ENCODE measurements around the gene ANKEF1.
"Not testable (repeated sequence)": the region's sequence is repeated elsewhere in the genome, so short reads cannot be mapped to it uniquely, and the experiment has no call there.

Gene ANKEF1

GRCh38 chr20:10034717-10035571, at the start of gene ANKEF1:
Gene ANKEF1, plus strand, starts transcription at chr20:10034987. Its CDS starts 3,315 bp downstream, at chr20:10038302.
- peak; percentile 72 for DNase-seq

GRCh38 chr20:9985281-9985680, 49.5 kb upstream of the ANKEF1 start:
- DNase-seq: no peak

- no peak for DNase-seq
Measured at GRCh38 chr20:9985773-9986172, 49.0 kb upstream of the ANKEF1 start.

- DNase-seq: no peak
Measured at GRCh38 chr20:9989066-9989724, 45.6 kb upstream of the ANKEF1 start.

- DNase-seq: no peak
Measured at GRCh38 chr20:9993137-9993536, 41.6 kb upstream of the ANKEF1 start.

- DNase-seq: no peak
Measured at GRCh38 chr20:9994676-9995075, 40.1 kb upstream of the ANKEF1 start.

GRCh38 chr20:9995510-9996272, 39.1 kb upstream of the ANKEF1 start:
- no peak for DNase-seq

- DNase-seq: no peak
Measured at GRCh38 chr20:9996944-9997343, 37.8 kb upstream of the ANKEF1 start.

- DNase-seq: no peak
Measured at GRCh38 chr20:9999645-10000044, 35.1 kb upstream of the ANKEF1 start.

- no peak for DNase-seq
Measured at GRCh38 chr20:10002866-10003265, 31.9 kb upstream of the ANKEF1 start.

GRCh38 chr20:10004900-10005299, 29.9 kb upstream of the ANKEF1 start:
- DNase-seq: peak; percentile 10

- peak; percentile 31 for DNase-seq
Measured at GRCh38 chr20:10005885-10006284, 28.9 kb upstream of the ANKEF1 start.

GRCh38 chr20:10006447-10007090, 28.2 kb upstream of the ANKEF1 start:
- DNase-seq: no peak

- DNase-seq: no peak
Measured at GRCh38 chr20:10007158-10007557, 27.6 kb upstream of the ANKEF1 start.

GRCh38 chr20:10007747-10008146, 27.0 kb upstream of the ANKEF1 start:
- DNase-seq: no peak

GRCh38 chr20:10012464-10012863, 22.3 kb upstream of the ANKEF1 start:
- no peak for DNase-seq

- no peak for DNase-seq
Measured at GRCh38 chr20:10014431-10014830, 20.4 kb upstream of the ANKEF1 start.

- no peak for DNase-seq
Measured at GRCh38 chr20:10020937-10021336, 13.8 kb upstream of the ANKEF1 start.

GRCh38 chr20:10022625-10023024, 12.2 kb upstream of the ANKEF1 start:
- no peak for DNase-seq

- DNase-seq: no peak
Measured at GRCh38 chr20:10023911-10024310, 10.9 kb upstream of the ANKEF1 start.

GRCh38 chr20:10031451-10032215, 3.2 kb upstream of the ANKEF1 start:
- not testable (repeated sequence) for DNase-seq

- DNase-seq: not testable (repeated sequence)
Measured at GRCh38 chr20:10032269-10032668, 2.5 kb upstream of the ANKEF1 start.

All from hematopoietic multipotent progenitor cell treated with erythropoietin and hydrocortisone succinate and interleukin-3 and kit ligand, for 8 days (in vitro differentiated cells).